Right hindlimb (tissue), 1 donor: ENCODE results near the gene CD300LB.
"Not testable (repeated sequence)": the region's sequence is repeated elsewhere in the genome, so short reads cannot be mapped to it uniquely, and the experiment has no call there.

Experiments
- DNase-seq: peaks from one replicate; pipeline ENCODE4 v3.0.0-alpha.2; 2018

CD300LB gene

GRCh38 chr17:74488276-74488675 is 43.0 kb downstream of the CD300LB start:
- DNase-seq: not testable (repeated sequence)

GRCh38 chr17:74485841-74486240 is 45.4 kb downstream of the CD300LB start:
- no peak for DNase-seq

DNA sequence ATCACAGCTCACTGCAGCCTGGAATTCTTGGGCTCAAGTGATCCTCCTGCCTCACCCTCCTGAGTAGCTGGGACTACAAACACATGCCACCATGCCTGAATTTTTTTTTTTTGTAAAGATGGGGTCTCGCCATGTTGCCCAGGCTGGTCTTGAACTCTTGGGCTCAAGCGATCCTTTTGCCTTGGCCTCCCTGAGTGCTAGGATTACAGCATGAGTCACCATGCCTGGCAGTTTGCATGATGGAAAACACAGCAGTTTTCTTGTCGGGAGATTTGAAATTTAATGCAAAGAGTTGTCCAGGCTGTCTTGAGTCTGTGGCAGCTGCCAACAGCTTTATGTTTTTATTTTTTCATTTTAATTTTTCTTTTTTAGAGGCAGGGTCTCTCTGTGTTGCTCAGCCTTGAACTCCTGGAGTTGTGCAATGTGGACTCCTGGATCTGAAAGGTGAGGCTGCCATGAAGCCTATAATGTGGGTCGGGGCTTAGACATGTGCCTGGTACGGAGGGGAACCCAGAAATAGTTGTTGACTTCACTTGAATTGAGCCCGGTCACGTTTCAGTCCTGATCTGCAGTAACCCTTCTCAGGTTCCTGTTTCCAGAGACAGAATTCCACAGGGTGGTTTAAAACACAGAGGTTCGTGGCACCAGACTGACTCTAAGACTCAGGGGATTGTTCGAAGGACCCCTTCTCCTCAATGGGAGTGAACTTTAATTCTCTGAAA is 46.1 kb downstream of the CD300LB start:
- DNase-seq: no peak

GRCh38 chr17:74484066-74484465 is 47.2 kb downstream of the CD300LB start:
- no peak for DNase-seq

GRCh38 chr17:74481621-74482020 is 49.7 kb downstream of the CD300LB start:
- no peak for DNase-seq

GRCh38 chr17:74480290-74480689 is 51.0 kb downstream of the CD300LB start:
- DNase-seq: no peak

DNA sequence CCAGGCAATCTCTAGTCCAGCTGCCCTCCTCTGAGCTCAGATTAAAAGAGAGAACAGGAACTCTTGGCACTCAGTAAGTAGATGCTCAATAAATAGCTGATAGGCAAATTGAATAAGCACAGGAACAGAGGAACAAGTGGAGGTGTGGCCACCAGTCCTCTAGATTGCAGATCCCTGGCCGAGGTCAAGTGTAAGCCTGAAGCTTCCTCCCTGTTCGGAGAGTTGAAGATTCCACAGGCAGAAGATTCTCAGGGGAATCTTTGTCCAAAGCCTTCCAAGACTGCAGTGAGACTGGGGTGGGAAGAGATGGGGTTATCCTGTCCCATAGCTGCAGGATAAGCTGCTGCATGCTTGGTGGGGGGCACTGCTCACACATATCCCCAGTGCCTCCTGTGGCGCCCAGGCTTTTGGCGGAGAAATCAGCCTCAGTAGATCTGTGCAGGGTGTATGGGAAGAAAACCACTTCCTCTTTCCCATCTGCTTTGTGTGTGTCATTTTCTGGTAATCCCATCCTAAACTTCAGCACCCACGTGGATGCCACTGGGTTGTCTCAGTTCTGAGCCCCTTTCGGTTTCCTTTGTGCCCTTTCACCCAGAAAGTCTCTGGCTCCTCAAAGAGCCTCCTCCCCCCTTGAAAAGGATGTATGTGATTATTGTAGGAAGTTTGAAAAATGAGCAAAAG is 52.7 kb downstream of the CD300LB start:
- DNase-seq: no peak

GRCh38 chr17:74477411-74477810 is 53.9 kb downstream of the CD300LB start:
- DNase-seq: no peak

- DNase-seq: no peak
Measured at GRCh38 chr17:74475189-74475588, 56.1 kb downstream of the CD300LB start.

DNA sequence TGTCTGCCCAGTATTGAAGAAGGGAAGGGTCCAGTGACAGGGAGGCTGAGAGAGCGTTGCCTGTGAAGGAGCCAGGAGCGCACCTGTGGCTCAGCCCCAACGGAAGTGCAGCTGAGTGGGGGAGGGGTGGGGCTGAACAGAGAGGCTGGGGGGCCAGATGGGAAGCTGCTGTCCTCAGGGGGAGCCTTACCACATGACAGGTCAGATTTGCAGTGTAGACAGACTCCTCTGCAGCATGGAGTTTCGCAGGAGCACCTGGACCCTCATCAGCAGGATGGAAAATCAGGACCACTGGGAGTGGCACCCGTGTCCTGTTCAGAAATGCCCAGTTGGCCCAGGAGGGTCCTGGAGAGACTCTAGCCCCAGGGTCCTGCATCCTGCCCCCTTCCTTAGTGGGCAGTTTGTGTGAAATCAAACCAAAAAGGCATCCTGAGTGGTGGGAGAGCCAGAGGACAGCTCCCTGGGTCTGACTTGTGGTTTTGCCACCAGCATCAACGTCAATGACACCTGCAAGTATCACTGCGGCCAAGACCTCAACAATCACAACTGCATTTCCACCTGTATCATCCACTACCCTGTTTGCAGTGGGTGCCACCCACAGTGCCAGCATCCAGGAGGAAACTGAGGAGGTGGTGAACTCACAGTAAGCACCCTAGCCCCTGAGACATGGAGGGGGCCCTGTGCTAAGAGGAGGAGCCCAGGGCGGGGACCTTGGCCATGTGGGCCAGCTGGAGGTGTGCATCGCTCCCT is 57.1 kb downstream of the CD300LB start:
- DNase-seq: no peak

DNA sequence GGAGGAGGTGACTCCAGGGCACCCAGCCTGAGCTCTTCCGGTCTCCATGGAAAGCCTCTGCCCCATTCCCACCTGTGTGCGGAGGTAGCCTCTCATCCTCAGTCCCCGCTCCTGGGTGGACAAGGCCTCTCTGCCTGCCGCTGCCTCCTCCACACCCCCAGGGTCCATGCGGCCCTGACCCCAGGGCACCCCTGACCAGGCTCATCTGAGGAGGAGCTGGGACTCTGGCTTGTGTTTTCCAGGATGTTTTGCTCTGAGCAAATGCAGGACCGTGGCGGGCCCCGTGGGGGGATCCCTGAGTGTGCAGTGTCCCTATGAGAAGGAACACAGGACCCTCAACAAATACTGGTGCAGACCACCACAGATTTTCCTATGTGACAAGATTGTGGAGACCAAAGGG is 58.0 kb downstream of the CD300LB start:
- DNase-seq: no peak

DNA sequence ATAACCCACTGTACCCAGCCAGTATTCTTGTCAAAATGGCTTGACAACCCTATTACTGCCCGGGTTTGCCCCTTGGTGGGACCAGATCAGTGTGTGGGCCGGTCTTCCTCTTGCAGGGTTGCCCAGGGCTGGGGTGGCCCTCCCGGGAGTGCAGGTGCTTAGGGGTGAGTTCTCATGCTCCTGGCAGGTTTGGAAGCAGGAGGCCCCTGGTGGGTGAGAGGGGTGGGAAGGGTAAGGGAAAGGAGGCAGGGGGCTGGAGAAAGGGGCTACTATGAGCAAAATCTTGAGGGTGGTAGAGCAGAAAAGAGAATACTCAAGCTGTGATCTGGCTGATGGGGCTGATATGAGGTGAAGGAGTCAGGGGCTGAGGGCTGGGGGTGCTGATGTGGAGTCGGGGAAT is 58.4 kb downstream of the CD300LB start:
- no peak for DNase-seq

GRCh38 chr17:74471341-74471740 is 59.9 kb downstream of the CD300LB start:
- DNase-seq: no peak
